HCT116 (cell line): Measurements from ENCODE around the gene LRRC3C. TPM values are rescaled to one million over a fixed set of nuclear protein-coding genes. Genes with fewer than 3 reads are reported as not detected.

ENCODE experiments used
- ATAC-seq: fragments of 200-7000 bp; cut with Tn5 transposase; 2 replicates; pipeline ENCODE4 v1.9.1; 2020; ENCODE audit warnings: mild to moderate bottlenecking, moderate library complexity
- BruUV-seq: library from RNA; stranded (reverse); fragments of 400-500 nt; replicated peaks from 2 replicates; lab custom pipeline; 2021; lab: Mats Ljungman, UMichigan
- CTCF ChIA-PET: fragments of 300-600 bp; sonication (Branson Sonifier 250); formaldehyde crosslinking; loops from one replicate; lab custom pipeline; 2021; ENCODE audit warnings: antibody characterized with exemption; lab: Charles Lee
- POLR2A ChIA-PET: fragments of 300-600, 350-600 bp; sonication (Branson Sonifier 250); formaldehyde crosslinking; loops from one replicate; lab custom pipeline; 2021; ENCODE audit warnings: antibody characterized with exemption; lab: Charles Lee
- RAD21 ChIA-PET, 2 experiments: fragments of 300-600 bp; sonication (Branson Sonifier 250); formaldehyde crosslinking; loops; one replicate each; lab custom pipeline; 2023; ENCODE audit warnings: low total read pairs in 2 of 2; ENCODE audit not compliant: uncharacterized antibody in 2 of 2, unreplicated experiment in 2 of 2, low non-redundant PET in 1 of 2; lab: Charles Lee
- DNase-seq: peaks from one replicate; pipeline ENCODE4 v3.0.0-alpha.2; 2010; ENCODE audit warnings: low read depth, low spot score
- H2AFZ ChIP-seq: fragments of 200-600 bp; shearing (Covaris generic), sonication (generic); 2 replicates; pipeline ENCODE4 v1.6.1; 2017; ENCODE audit warnings: low read depth, mixed run types, mixed read lengths, antibody characterized with exemption, low read length; ENCODE audit not compliant: poor library complexity, severe bottlenecking
- H3K27ac ChIP-seq: 2 replicates; pipeline ENCODE4 v1.5.1; 2012; ENCODE audit warnings: low read depth, low read length
- H3K27me3 ChIP-seq: fragments of 200-600 bp; sonication (generic); 2 replicates; pipeline ENCODE4 v1.6.1; 2016; ENCODE audit warnings: mixed run types, low read length, mixed read lengths; ENCODE audit not compliant: insufficient read depth
- H3K36me3 ChIP-seq, 2 experiments: fragments of 200-500 bp in 1 of 2; fragments of 200-600 bp in 1 of 2; sonication (Bioruptor generic) in 1 of 2; sonication (generic) in 1 of 2; 2 replicates each; pipeline versions ENCODE4 v1.5.1 to v1.6.1; 2014 to 2016; ENCODE audit warnings: low read length in 2 of 2, inconsistent platforms in 1 of 2, mixed read lengths in 1 of 2, mixed run types in 1 of 2; ENCODE audit not compliant: insufficient read depth in 2 of 2, control insufficient read depth in 1 of 2
- H3K4me1 ChIP-seq, 2 experiments: fragments of 200-600 bp in 1 of 2; sonication (generic) in 1 of 2; 2 replicates each; pipeline versions ENCODE4 v1.5.1 to v1.6.1; 2012 to 2017; ENCODE audit warnings: low read length in 2 of 2, inconsistent platforms in 1 of 2, mild to moderate bottlenecking in 1 of 2, mixed read lengths in 1 of 2, mixed run types in 1 of 2, moderate library complexity in 1 of 2; ENCODE audit not compliant: insufficient read depth in 2 of 2, control insufficient read depth in 1 of 2
- H3K4me2 ChIP-seq: fragments of 200-600 bp; sonication (generic); 2 replicates; pipeline ENCODE4 v1.6.1; 2017; ENCODE audit warnings: mixed run types, low read length, mixed read lengths
- H3K4me3 ChIP-seq, 2 experiments: fragments of 200-600 bp in 1 of 2; sonication (generic) in 1 of 2; replicated peaks in 1 of 2; 2 replicates each; pipeline ENCODE4 v1.5.1; 2011 to 2016; ENCODE audit warnings: low read length in 2 of 2, control low read depth in 1 of 2, low read depth in 1 of 2, mild to moderate bottlenecking in 1 of 2, mixed read lengths in 1 of 2, mixed run types in 1 of 2
- H3K79me2 ChIP-seq: fragments of 200-600 bp; sonication (generic); 2 replicates; pipeline ENCODE4 v1.6.1; 2017; ENCODE audit warnings: mild to moderate bottlenecking, mixed run types, low read length, moderate library complexity, mixed read lengths; ENCODE audit not compliant: insufficient read depth
- H3K9ac ChIP-seq: fragments of 200-600 bp; sonication (generic); 2 replicates; pipeline ENCODE4 v1.6.1; 2016; ENCODE audit warnings: low read length, mixed read lengths
- H3K9me2 ChIP-seq: fragments of 200-600 bp; sonication (generic), shearing (Covaris generic); 2 replicates; pipeline ENCODE4 v1.6.1; 2017; ENCODE audit warnings: mixed run types, mild to moderate bottlenecking, moderate library complexity; ENCODE audit not compliant: insufficient read depth
- H3K9me3 ChIP-seq, 2 experiments: fragments of 200-500 bp in 1 of 2; fragments of 200-600 bp in 1 of 2; sonication (Bioruptor generic) in 1 of 2; sonication (generic) in 1 of 2; 2 replicates each; pipeline ENCODE4 v1.6.1; 2014 to 2017; ENCODE audit warnings: low read length in 2 of 2, mixed read lengths in 2 of 2, inconsistent platforms in 1 of 2, low read depth in 1 of 2, mild to moderate bottlenecking in 1 of 2, mixed run types in 1 of 2, moderate library complexity in 1 of 2; ENCODE audit not compliant: control insufficient read depth in 1 of 2, insufficient read depth in 1 of 2
- H4K20me1 ChIP-seq: fragments of 200-600 bp; sonication (generic), shearing (Covaris generic); 2 replicates; pipeline ENCODE4 v1.6.1; 2017; ENCODE audit warnings: mixed run types, mild to moderate bottlenecking, moderate library complexity; ENCODE audit not compliant: insufficient read depth
- EZH2 ChIP-seq: fragments of 200-600 bp; sonication (generic); IDR thresholded peaks from 2 replicates; pipeline ENCODE4 v1.6.1; 2017; ENCODE audit warnings: antibody characterized with exemption, mixed run types
- POLR2A ChIP-seq: IDR thresholded peaks from 2 replicates; pipeline ENCODE4 v1.7.0; 2011; ENCODE audit warnings: borderline replicate concordance; ENCODE audit not compliant: insufficient read depth, insufficient read length; ENCODE audit errors: extremely low read depth
- POLR2AphosphoS5 ChIP-seq: IDR thresholded peaks from 2 replicates; pipeline ENCODE4 v1.6.1; 2011; ENCODE audit warnings: mild to moderate bottlenecking, low read depth, low read length, moderate library complexity
- RAD21 ChIP-seq: IDR thresholded peaks from 2 replicates; pipeline ENCODE4 v1.6.1; 2012; ENCODE audit warnings: low read depth, mild to moderate bottlenecking
- SIN3A ChIP-seq: IDR thresholded peaks from 2 replicates; pipeline ENCODE4 v1.6.1; 2012; ENCODE audit warnings: low read depth
- SRF ChIP-seq: IDR thresholded peaks from 2 replicates; pipeline ENCODE4 v1.6.1; 2012; ENCODE audit warnings: low read depth
- YY1 ChIP-seq: IDR thresholded peaks from 2 replicates; pipeline ENCODE4 v1.6.1; 2011; ENCODE audit warnings: low read length, low read depth, moderate library complexity, mild to moderate bottlenecking; ENCODE audit not compliant: insufficient replicate concordance; ENCODE audit errors: extremely low read depth
- intact Hi-C: fragments of 100-400 bp; cut with micrococcal nuclease; formaldehyde crosslinking; loops from 2 replicates; pipeline ENCODE4 v1.10.0; 2022
- total RNA-seq: library from RNA; stranded (reverse); gene quantifications from one replicate; pipeline ENCODE4 v1.2.1, GENCODE V29; 2021; ENCODE audit not compliant: unreplicated experiment
- TF ChIP-seq, protein P1 (sequence below): IDR thresholded peaks from 2 replicates; pipeline ENCODE4 v1.6.1; 2012
- TF ChIP-seq, protein P2 (sequence below): IDR thresholded peaks from 2 replicates; pipeline ENCODE4 v1.6.1; 2011; ENCODE audit warnings: mild to moderate bottlenecking, low read length, moderate library complexity; ENCODE audit not compliant: insufficient replicate concordance; ENCODE audit errors: extremely low read depth

The LRRC3C gene
- total RNA-seq, 1 experiment from 2014 or later = not detected

GRCh38 chr17:39969375-39969774, 41.8 kb downstream of the LRRC3C start:
- RAD21 ChIA-PET = no interaction called here
- Histone ChIP-seq H3K9me3 (no peaks in the 10 kb centered on the region), H3K4me3 (no peak overlapping the region), H3K9me2 (no peaks in the 10 kb centered on the region), H2AFZ (no peak overlapping the region), H3K4me1 (no peaks in the 10 kb centered on the region), H3K4me2 (no peak overlapping the region), H3K9ac (no peak overlapping the region), H3K27me3 (peaks cover 14% of the 10 kb centered on the region; the same call in 1 of the 2 replicates), H3K36me3 (no peaks in the 10 kb centered on the region), H4K20me1 (no peaks in the 10 kb centered on the region), H3K79me2 (no peaks in the 10 kb centered on the region), H3K27ac (no peak overlapping the region)
- no peak for DNase-seq
- no peak for TF ChIP-seq POLR2A
- TF ChIP-seq, protein P1, sequence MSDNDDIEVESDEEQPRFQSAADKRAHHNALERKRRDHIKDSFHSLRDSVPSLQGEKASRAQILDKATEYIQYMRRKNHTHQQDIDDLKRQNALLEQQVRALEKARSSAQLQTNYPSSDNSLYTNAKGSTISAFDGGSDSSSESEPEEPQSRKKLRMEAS = no peak
- no peak for TF ChIP-seq POLR2AphosphoS5
- TF ChIP-seq SIN3A = no peak
- TF ChIP-seq YY1 = no peak
- TF ChIP-seq SRF = no peak
- TF ChIP-seq EZH2 = no peak
- TF ChIP-seq RAD21 = no peak
- TF ChIP-seq, protein P2, sequence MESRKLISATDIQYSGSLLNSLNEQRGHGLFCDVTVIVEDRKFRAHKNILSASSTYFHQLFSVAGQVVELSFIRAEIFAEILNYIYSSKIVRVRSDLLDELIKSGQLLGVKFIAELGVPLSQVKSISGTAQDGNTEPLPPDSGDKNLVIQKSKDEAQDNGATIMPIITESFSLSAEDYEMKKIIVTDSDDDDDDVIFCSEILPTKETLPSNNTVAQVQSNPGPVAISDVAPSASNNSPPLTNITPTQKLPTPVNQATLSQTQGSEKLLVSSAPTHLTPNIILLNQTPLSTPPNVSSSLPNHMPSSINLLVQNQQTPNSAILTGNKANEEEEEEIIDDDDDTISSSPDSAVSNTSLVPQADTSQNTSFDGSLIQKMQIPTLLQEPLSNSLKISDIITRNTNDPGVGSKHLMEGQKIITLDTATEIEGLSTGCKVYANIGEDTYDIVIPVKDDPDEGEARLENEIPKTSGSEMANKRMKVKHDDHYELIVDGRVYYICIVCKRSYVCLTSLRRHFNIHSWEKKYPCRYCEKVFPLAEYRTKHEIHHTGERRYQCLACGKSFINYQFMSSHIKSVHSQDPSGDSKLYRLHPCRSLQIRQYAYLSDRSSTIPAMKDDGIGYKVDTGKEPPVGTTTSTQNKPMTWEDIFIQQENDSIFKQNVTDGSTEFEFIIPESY = no peak
- no peak for ATAC-seq
- POLR2A ChIA-PET = no interaction called here
- intact Hi-C loops = no loop called here
- CTCF ChIA-PET = interaction anchor here (1.2 to 1.3 kb wide), 2 partner anchors 11 kb away, joined by 4 to 5 read pairs; partner anchors contain the start of gene PSMD3
- no TSS peak for BruUV-seq
